HepG2 (cell line): ENCODE results near the gene ANO10. TPM values are rescaled to one million over a fixed set of nuclear protein-coding genes. Genes with fewer than 3 reads are reported as not detected.

Experiments
- ATAC-seq: fragments of 200-7000 bp; cut with Tn5 transposase; 3 replicates; pipeline ENCODE4 v1.9.1; 2020; ENCODE audit warnings: mild to moderate bottlenecking, moderate library complexity
- BruUV-seq: library from RNA; stranded (reverse); fragments of 400-500 nt; replicated peaks from 2 replicates; lab custom pipeline; 2021; lab: Mats Ljungman, UMichigan
- CTCF ChIA-PET: fragments of 300-600 bp; formaldehyde crosslinking; extraction: SDS; loops from one replicate; lab custom pipeline; 2021; ENCODE audit warnings: low total read pairs, inconsistent platforms, low intra/inter-chr PET ratio; lab: Yijun Ruan, JAX
- POLR2A ChIA-PET: fragments of 350-600 bp; sonication (Branson Sonifier 250); formaldehyde crosslinking; loops from one replicate; lab custom pipeline; 2020; ENCODE audit warnings: antibody characterized with exemption, inconsistent platforms; lab: Yijun Ruan, JAX
- DNase-seq: peaks from one replicate; pipeline ENCODE4 v3.0.0-alpha.2; 2015; ENCODE audit warnings: low spot score
- FAIRE-seq: peaks from 3 replicates; lab custom pipeline; 2011; peaks lifted over from hg19 to GRCh38; lab: Jason Lieb, UNC
- H2AFZ ChIP-seq: one replicate; pipeline ENCODE4 v1.6.1; 2011; ENCODE audit warnings: low read length, inconsistent platforms
- H3K27ac ChIP-seq: fragments of 300-600 bp; 3 replicates; pipeline ENCODE4 v1.8.0; 2011; ENCODE audit warnings: mixed run types, mild to moderate bottlenecking, mixed read lengths, low read length, inconsistent platforms; ENCODE audit not compliant: insufficient read depth; ENCODE audit errors: extremely low read length
- H3K27me3 ChIP-seq, 2 experiments: fragments of 200-600 bp in 1 of 2; 2 replicates in 1 of 2; 3 replicates in 1 of 2; pipeline versions ENCODE4 v1.6.0 to v1.8.0; 2011; ENCODE audit warnings: low read length in 2 of 2, mild to moderate bottlenecking in 2 of 2, moderate library complexity in 2 of 2, inconsistent platforms in 1 of 2; ENCODE audit not compliant: insufficient read depth in 2 of 2, control insufficient read depth in 1 of 2
- H3K36me3 ChIP-seq, 2 experiments: fragments of 200-600 bp in 1 of 2; replicated peaks in 1 of 2; 2 replicates in 1 of 2; 3 replicates in 1 of 2; pipeline versions ENCODE4 v1.5.1 to v1.8.0; 2011; ENCODE audit warnings: low read length in 2 of 2, inconsistent platforms in 1 of 2; ENCODE audit not compliant: insufficient read depth in 2 of 2, control insufficient read depth in 1 of 2
- H3K4me1 ChIP-seq: 2 replicates; pipeline ENCODE4 v1.5.1; 2012; ENCODE audit warnings: low read length, inconsistent platforms; ENCODE audit not compliant: insufficient read depth
- H3K4me2 ChIP-seq: 2 replicates; pipeline ENCODE4 v1.6.0; 2011; ENCODE audit warnings: low read depth, low read length, inconsistent platforms
- H3K4me3 ChIP-seq, 3 experiments: fragments of 200-600 bp in 1 of 3; sonication (generic), shearing (Covaris generic) in 1 of 3; replicated peaks in 1 of 3; 2 replicates each; pipeline ENCODE4 v1.5.1; 2011 to 2016; ENCODE audit warnings: low read length in 3 of 3, inconsistent platforms in 2 of 3, low read depth in 2 of 3, mild to moderate bottlenecking in 2 of 3, control low read depth in 1 of 3, mixed read lengths in 1 of 3; ENCODE audit not compliant: insufficient read depth in 1 of 3
- H3K79me2 ChIP-seq: one replicate; pipeline ENCODE4 v1.6.1; 2011; ENCODE audit warnings: low read length, inconsistent platforms; ENCODE audit not compliant: insufficient read depth
- H3K9ac ChIP-seq: 2 replicates; pipeline ENCODE4 v1.6.0; 2011; ENCODE audit warnings: mild to moderate bottlenecking, low read depth, low read length, inconsistent platforms; ENCODE audit not compliant: insufficient read depth
- H3K9me3 ChIP-seq: 2 replicates; pipeline ENCODE4 v1.5.1; 2012; ENCODE audit warnings: mild to moderate bottlenecking, low read length
- H4K20me1 ChIP-seq: 2 replicates; pipeline ENCODE4 v1.6.0; 2011; ENCODE audit warnings: inconsistent platforms, mild to moderate bottlenecking, low read length, moderate library complexity; ENCODE audit not compliant: insufficient read depth
- CBX5 ChIP-seq: sonication (generic); formaldehyde crosslinking; IDR thresholded peaks from 2 replicates; pipeline ENCODE4 v1.4.0; 2020; ENCODE audit warnings: missing genetic modification reagents, borderline replicate concordance
- FOXA1 ChIP-seq, 2 experiments: fragments of 450-650 bp in 1 of 2; sonication (generic) in 1 of 2; formaldehyde crosslinking in 1 of 2; IDR thresholded peaks; 2 replicates each; pipeline versions ENCODE4 v1.4.0 to v1.6.1; 2016 to 2020; ENCODE audit warnings: missing genetic modification reagents in 1 of 2
- FOXO1 ChIP-seq: sonication (generic); formaldehyde crosslinking; IDR thresholded peaks from 2 replicates; pipeline ENCODE4 v1.4.0; 2020; ENCODE audit warnings: missing genetic modification reagents
- MAFF ChIP-seq: IDR thresholded peaks from 2 replicates; pipeline ENCODE4 v1.6.1; 2011; ENCODE audit warnings: low read depth, low read length, improper control_type of control experiment
- NR3C1 ChIP-seq: sonication (generic); formaldehyde crosslinking; IDR thresholded peaks from 2 replicates; pipeline ENCODE4 v1.4.0; 2020; ENCODE audit warnings: missing genetic modification reagents
- SOX13 ChIP-seq, 3 experiments: fragments of 450-650 bp in 1 of 3; sonication (generic) in 1 of 3; formaldehyde crosslinking in 1 of 3; IDR thresholded peaks in 2 of 3; conservative IDR thresholded peaks in 1 of 3; 2 replicates each; pipeline versions ENCODE4 v1.5.0 to v1.6.1; 2016 to 2020; ENCODE audit warnings: antibody characterized with exemption in 1 of 3, mild to moderate bottlenecking in 1 of 3, missing compliant biosample characterization in 1 of 3, missing genetic modification reagents in 1 of 3, moderate library complexity in 1 of 3
- ZNF430 ChIP-seq: sonication (generic); formaldehyde crosslinking; IDR thresholded peaks from 2 replicates; pipeline ENCODE4 v1.9.0; 2021; ENCODE audit warnings: mild to moderate bottlenecking, missing genetic modification reagents
- ZNF776 ChIP-seq: sonication (generic); formaldehyde crosslinking; IDR thresholded peaks from 2 replicates; pipeline ENCODE4 v1.4.0; 2020; ENCODE audit warnings: mild to moderate bottlenecking, missing genetic modification reagents
- in situ Hi-C: cut with HindIII; loops from 2 replicates; pipeline ENCODE4 v1.10.0; 2017; ENCODE audit warnings: low pct_unique_long_range_greater_than_20kb; ENCODE audit not compliant: extremely low pct_ligation_motif_present
- intact Hi-C: fragments of 100-400 bp; cut with micrococcal nuclease; formaldehyde crosslinking; loops from one replicate; pipeline ENCODE4 v1.10.0; 2022; ENCODE audit not compliant: unreplicated experiment
- polyA plus RNA-seq, 8 experiments: library from polyadenylated mRNA; depleted of rRNA in 3 of 8; stranded (reverse) in 7 of 8; unstranded in 1 of 8; fragments of >200 nt; fragmentation: Illumina TruSeq in 4 of 8; extraction: Trizol in 4 of 8; gene quantifications; 2 replicates each; pipeline versions ENCODE4 v1.2.1 to v1.2.3, GENCODE V29; 2011 to 2016; ENCODE audit warnings: low read depth in 4 of 8, missing spikeins in 1 of 8, mixed read lengths in 1 of 8; ENCODE audit not compliant: insufficient read depth in 1 of 8
- total RNA-seq, 5 experiments: library from RNA; depleted of rRNA; stranded (reverse); fragments of >200 nt; fragmentation: Illumina TruSeq; extraction: Trizol; gene quantifications; 2 replicates each; pipeline ENCODE4 v1.2.3, GENCODE V29; 2016; ENCODE audit warnings: low read depth in 1 of 5
- TF ChIP-seq, protein P1 (sequence below): sonication (generic); formaldehyde crosslinking; IDR thresholded peaks from 2 replicates; pipeline ENCODE4 v1.4.0; 2020; ENCODE audit warnings: mild to moderate bottlenecking, missing genetic modification reagents
- TF ChIP-seq, protein P2 (sequence below): sonication (generic); formaldehyde crosslinking; IDR thresholded peaks from 2 replicates; pipeline ENCODE4 v1.5.0; 2020; ENCODE audit warnings: mild to moderate bottlenecking, missing genetic modification reagents, moderate library complexity
- TF ChIP-seq, protein P3 (sequence below): sonication (generic); formaldehyde crosslinking; IDR thresholded peaks from 2 replicates; pipeline ENCODE4 v1.4.0; 2020; ENCODE audit warnings: missing genetic modification reagents
- TF ChIP-seq, protein P4 (sequence below): IDR thresholded peaks from 2 replicates; pipeline ENCODE4 v1.6.1; 2016; ENCODE audit warnings: mild to moderate bottlenecking

ANO10 gene
- total and polyA plus RNA-seq, 2 of the 13 experiments (the other 11 are each of a cell fraction or from before 2014, with no cell fraction given) = 10.4 to 13.1 TPM

DNA sequence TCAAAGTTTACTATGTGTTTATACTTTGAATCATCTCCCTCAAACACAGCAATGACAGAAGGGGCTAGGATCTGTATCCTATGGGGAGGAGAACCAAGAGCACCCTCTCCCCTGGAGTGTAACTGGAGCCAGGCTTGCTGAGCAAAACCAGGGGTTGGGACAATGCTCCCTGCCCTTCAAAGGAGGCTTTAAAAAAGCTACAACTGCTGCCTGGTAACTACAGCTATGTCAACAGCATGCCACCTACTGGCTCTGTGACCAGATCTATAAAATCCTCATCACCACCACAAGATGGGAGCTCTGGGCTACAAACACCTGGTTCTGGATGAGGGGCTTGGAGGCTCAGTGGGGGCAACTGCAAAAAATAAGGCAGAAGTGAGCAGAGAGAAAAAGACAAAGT is 61.9 kb downstream of the ANO10 start:
- FAIRE-seq = no peak
- peaks cover 0 to 1% of the 10 kb centered on the region in 2 experiments; a peak in 1 of 5 replicates for H3K36me3 ChIP-seq
- no peaks in the 10 kb centered on the region for H3K79me2 ChIP-seq
- CTCF ChIA-PET = no interaction called here
- no peak for TF ChIP-seq FOXO1 (CRISPR knock-in tag)
- no peak for TF ChIP-seq ZNF776
- TF ChIP-seq MAFF = no peak
- TF ChIP-seq, protein P1, sequence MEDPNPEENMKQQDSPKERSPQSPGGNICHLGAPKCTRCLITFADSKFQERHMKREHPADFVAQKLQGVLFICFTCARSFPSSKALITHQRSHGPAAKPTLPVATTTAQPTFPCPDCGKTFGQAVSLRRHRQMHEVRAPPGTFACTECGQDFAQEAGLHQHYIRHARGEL (CRISPR knock-in tag) = no peak
- no peak for TF ChIP-seq NR3C1 (CRISPR knock-in tag)
- TF ChIP-seq, protein P2, sequence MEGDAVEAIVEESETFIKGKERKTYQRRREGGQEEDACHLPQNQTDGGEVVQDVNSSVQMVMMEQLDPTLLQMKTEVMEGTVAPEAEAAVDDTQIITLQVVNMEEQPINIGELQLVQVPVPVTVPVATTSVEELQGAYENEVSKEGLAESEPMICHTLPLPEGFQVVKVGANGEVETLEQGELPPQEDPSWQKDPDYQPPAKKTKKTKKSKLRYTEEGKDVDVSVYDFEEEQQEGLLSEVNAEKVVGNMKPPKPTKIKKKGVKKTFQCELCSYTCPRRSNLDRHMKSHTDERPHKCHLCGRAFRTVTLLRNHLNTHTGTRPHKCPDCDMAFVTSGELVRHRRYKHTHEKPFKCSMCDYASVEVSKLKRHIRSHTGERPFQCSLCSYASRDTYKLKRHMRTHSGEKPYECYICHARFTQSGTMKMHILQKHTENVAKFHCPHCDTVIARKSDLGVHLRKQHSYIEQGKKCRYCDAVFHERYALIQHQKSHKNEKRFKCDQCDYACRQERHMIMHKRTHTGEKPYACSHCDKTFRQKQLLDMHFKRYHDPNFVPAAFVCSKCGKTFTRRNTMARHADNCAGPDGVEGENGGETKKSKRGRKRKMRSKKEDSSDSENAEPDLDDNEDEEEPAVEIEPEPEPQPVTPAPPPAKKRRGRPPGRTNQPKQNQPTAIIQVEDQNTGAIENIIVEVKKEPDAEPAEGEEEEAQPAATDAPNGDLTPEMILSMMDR (CRISPR knock-in tag) = 0 out of 2 replicates have a peak, but pooled peaks have one; percentile 7
- no peak for TF ChIP-seq SOX13 (IDR thresholded peaks at IDR 0.05)
- no peak for TF ChIP-seq SOX13 (CRISPR knock-in tag; conservative IDR thresholded peaks at IDR 0.05 in 1 of 2, IDR thresholded peaks at IDR 0.05 in 1 of 2)
- no peak for TF ChIP-seq ZNF430
- no peak for TF ChIP-seq CBX5
- TF ChIP-seq, protein P3, sequence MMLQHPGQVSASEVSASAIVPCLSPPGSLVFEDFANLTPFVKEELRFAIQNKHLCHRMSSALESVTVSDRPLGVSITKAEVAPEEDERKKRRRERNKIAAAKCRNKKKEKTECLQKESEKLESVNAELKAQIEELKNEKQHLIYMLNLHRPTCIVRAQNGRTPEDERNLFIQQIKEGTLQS = no peak
- TF ChIP-seq, protein P4, sequence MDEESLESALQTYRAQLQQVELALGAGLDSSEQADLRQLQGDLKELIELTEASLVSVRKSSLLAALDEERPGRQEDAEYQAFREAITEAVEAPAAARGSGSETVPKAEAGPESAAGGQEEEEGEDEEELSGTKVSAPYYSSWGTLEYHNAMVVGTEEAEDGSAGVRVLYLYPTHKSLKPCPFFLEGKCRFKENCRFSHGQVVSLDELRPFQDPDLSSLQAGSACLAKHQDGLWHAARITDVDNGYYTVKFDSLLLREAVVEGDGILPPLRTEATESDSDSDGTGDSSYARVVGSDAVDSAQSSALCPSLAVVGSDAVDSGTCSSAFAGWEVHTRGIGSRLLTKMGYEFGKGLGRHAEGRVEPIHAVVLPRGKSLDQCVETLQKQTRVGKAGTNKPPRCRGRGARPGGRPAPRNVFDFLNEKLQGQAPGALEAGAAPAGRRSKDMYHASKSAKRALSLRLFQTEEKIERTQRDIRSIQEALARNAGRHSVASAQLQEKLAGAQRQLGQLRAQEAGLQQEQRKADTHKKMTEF = no peak
- no peak for TF ChIP-seq FOXA1 (IDR thresholded peaks at IDR 0.05)
- TF ChIP-seq FOXA1 (CRISPR knock-in tag; IDR thresholded peaks at IDR 0.05) = 0 out of 2 replicates have a peak, but pooled peaks have one; percentile 10
- BruUV-seq = no TSS peak
- POLR2A ChIA-PET = no interaction called here
- H2AFZ ChIP-seq = no peak overlapping the region
- no peak overlapping the region for H3K4me3 ChIP-seq
- in situ Hi-C loops (no loop called here), intact Hi-C loops (loop anchor here (5.0 kb wide), 1 partner anchor 722 kb away; no protein-coding TSS in a partner anchor)
- H3K9me3 ChIP-seq = no peaks in the 10 kb centered on the region
- H3K4me1 ChIP-seq = no peaks in the 10 kb centered on the region
- H3K9ac ChIP-seq = no peak overlapping the region
- no peaks in the 10 kb centered on the region for H4K20me1 ChIP-seq
- no peak for DNase-seq
- H3K4me2 ChIP-seq = no peak overlapping the region
- no peak; the same call in 2 of the 3 replicates for ATAC-seq
- H3K27ac ChIP-seq = no peak overlapping the region
- H3K27me3 ChIP-seq = no peaks in the 10 kb centered on the region
